ENCODE measurements around the gene LUZP2. TPM values are rescaled to one million over a fixed set of nuclear protein-coding genes. Genes with fewer than 3 reads are reported as not detected.

The LUZP2 gene
- total RNA-seq, 1 donor from 2014 or later, result not detected

GRCh38 chr11:24687531-24688147 is 190.8 kb downstream of the LUZP2 start:
- ATAC-seq (no peak), DNase-seq (no peak)
- no peak overlapping the region for H3K27ac ChIP-seq
- no peak overlapping the region for H3K4me3 ChIP-seq
- intact Hi-C loops (cut with DNase I), result no loop called here
- no peaks in the 10 kb centered on the region for H3K4me1 ChIP-seq
- H3K9me3 ChIP-seq, result no peaks in the 10 kb centered on the region
- H3K27me3 ChIP-seq (ENCODE audit: low read depth), result no peaks in the 10 kb centered on the region
- no peaks in the 10 kb centered on the region for H3K36me3 ChIP-seq
- TF ChIP-seq CTCF (IDR thresholded peaks at IDR 0.05), result no peak

GRCh38 chr11:24688981-24689380 is 192.1 kb downstream of the LUZP2 start:
- DNase-seq (no peak), ATAC-seq (no peak)
- no peak for TF ChIP-seq CTCF (IDR thresholded peaks at IDR 0.05)
- intact Hi-C loops (cut with DNase I), result no loop called here
- H3K4me1 ChIP-seq, result no peaks in the 10 kb centered on the region
- H3K27ac ChIP-seq, result no peak overlapping the region
- H3K36me3 ChIP-seq, result no peaks in the 10 kb centered on the region
- H3K4me3 ChIP-seq, result no peak overlapping the region
- H3K9me3 ChIP-seq, result no peaks in the 10 kb centered on the region
- H3K27me3 ChIP-seq (ENCODE audit: low read depth), result no peaks in the 10 kb centered on the region

- intact Hi-C loops (cut with DNase I), result no loop called here
- DNase-seq, result no peak
- no peak for TF ChIP-seq CTCF (IDR thresholded peaks at IDR 0.05)
- no peaks in the 10 kb centered on the region for H3K36me3 ChIP-seq
- H3K4me3 ChIP-seq, result no peak overlapping the region
- H3K27ac ChIP-seq, result no peak overlapping the region
- H3K4me1 ChIP-seq, result no peaks in the 10 kb centered on the region
- no peaks in the 10 kb centered on the region for H3K9me3 ChIP-seq
- no peak for ATAC-seq
- H3K27me3 ChIP-seq (ENCODE audit: low read depth), result no peaks in the 10 kb centered on the region
Measured at GRCh38 chr11:24697522-24698111, 200.8 kb downstream of the LUZP2 start.

- H3K4me1 ChIP-seq, result no peaks in the 10 kb centered on the region
- H3K9me3 ChIP-seq, result no peaks in the 10 kb centered on the region
- H3K27ac ChIP-seq, result no peak overlapping the region
- DNase-seq, result no peak
- no peak overlapping the region for H3K4me3 ChIP-seq
- H3K36me3 ChIP-seq, result no peaks in the 10 kb centered on the region
- H3K27me3 ChIP-seq (ENCODE audit: low read depth), result no peaks in the 10 kb centered on the region
- TF ChIP-seq CTCF (IDR thresholded peaks at IDR 0.05), result no peak
- no peak for ATAC-seq
- intact Hi-C loops (cut with DNase I), result no loop called here
Measured at GRCh38 chr11:24704716-24705115, 207.9 kb downstream of the LUZP2 start.

- no peak overlapping the region for H3K4me3 ChIP-seq
- intact Hi-C loops (cut with DNase I), result no loop called here
- no peak overlapping the region for H3K27ac ChIP-seq
- no peak for TF ChIP-seq CTCF (IDR thresholded peaks at IDR 0.05)
- no peak for ATAC-seq
- no peak for DNase-seq
- no peaks in the 10 kb centered on the region for H3K27me3 ChIP-seq (ENCODE audit: low read depth)
- H3K9me3 ChIP-seq, result no peaks in the 10 kb centered on the region
- no peaks in the 10 kb centered on the region for H3K4me1 ChIP-seq
- no peaks in the 10 kb centered on the region for H3K36me3 ChIP-seq
Measured at GRCh38 chr11:24705474-24705873, 208.6 kb downstream of the LUZP2 start.

Measured in lower lobe of right lung (tissue), 2 donors.